A549 (cell line): ENCODE data around the gene SH3BP5L.

Experiments used
- BHLHE40 ChIP-seq: IDR thresholded peaks from 2 replicates; pipeline ENCODE4 v1.6.1; 2012; ENCODE audit warnings: low read depth, low read length, inconsistent platforms
- MAX ChIP-seq: IDR thresholded peaks from 2 replicates; pipeline ENCODE4 v1.6.1; 2012
- POLR2A ChIP-seq: IDR thresholded peaks from 2 replicates; pipeline ENCODE4 v1.6.1; 2012; ENCODE audit warnings: mild to moderate bottlenecking, low read length
- TF ChIP-seq, protein P1 (sequence below): fragments of >200 bp; sonication (Bioruptor Twin); formaldehyde crosslinking; IDR thresholded peaks from 3 replicates; pipeline ENCODE4 v1.5.1; 2016

GRCh38 chr1:248847181-248847955 lies 21.7 kb upstream of the SH3BP5L start:
- TF ChIP-seq POLR2A = no peak
- no peak for TF ChIP-seq BHLHE40
- TF ChIP-seq, protein P1, sequence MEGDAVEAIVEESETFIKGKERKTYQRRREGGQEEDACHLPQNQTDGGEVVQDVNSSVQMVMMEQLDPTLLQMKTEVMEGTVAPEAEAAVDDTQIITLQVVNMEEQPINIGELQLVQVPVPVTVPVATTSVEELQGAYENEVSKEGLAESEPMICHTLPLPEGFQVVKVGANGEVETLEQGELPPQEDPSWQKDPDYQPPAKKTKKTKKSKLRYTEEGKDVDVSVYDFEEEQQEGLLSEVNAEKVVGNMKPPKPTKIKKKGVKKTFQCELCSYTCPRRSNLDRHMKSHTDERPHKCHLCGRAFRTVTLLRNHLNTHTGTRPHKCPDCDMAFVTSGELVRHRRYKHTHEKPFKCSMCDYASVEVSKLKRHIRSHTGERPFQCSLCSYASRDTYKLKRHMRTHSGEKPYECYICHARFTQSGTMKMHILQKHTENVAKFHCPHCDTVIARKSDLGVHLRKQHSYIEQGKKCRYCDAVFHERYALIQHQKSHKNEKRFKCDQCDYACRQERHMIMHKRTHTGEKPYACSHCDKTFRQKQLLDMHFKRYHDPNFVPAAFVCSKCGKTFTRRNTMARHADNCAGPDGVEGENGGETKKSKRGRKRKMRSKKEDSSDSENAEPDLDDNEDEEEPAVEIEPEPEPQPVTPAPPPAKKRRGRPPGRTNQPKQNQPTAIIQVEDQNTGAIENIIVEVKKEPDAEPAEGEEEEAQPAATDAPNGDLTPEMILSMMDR = no peak
- TF ChIP-seq MAX = no peak
